Omental fat pad (tissue), 4 donors: ENCODE results near the gene CETN1. TPM values are rescaled to one million over a fixed set of nuclear protein-coding genes. Genes with fewer than 3 reads are reported as not detected.

ENCODE experiments used
- ATAC-seq: fragments of 150-250 bp; one replicate; pipeline ENCODE4 v1.9.1; 2016; ENCODE audit warnings: mild to moderate bottlenecking, moderate library complexity; ENCODE audit not compliant: low FRiP score
- DNase-seq: peaks from one replicate; pipeline ENCODE4 v3.0.0-alpha.2; 2019; ENCODE audit warnings: low spot score
- total RNA-seq, 4 donors: library from RNA; depleted of rRNA; stranded (reverse); fragments of >200 nt; gene quantifications; one replicate each; pipeline ENCODE4 v1.1.0, GENCODE V29; 2016
- TF ChIP-seq, protein P1 (sequence below), 3 donors: fragments of 450-650 bp; IDR thresholded peaks; one replicate each; pipeline ENCODE4 v1.5.1; 2016 to 2017; ENCODE audit warnings: antibody characterized with exemption in 3 of 3, mild to moderate bottlenecking in 3 of 3, moderate library complexity in 2 of 3

Gene CETN1
- total RNA-seq, 4 donors from 2014 or later = not detected

DNA sequence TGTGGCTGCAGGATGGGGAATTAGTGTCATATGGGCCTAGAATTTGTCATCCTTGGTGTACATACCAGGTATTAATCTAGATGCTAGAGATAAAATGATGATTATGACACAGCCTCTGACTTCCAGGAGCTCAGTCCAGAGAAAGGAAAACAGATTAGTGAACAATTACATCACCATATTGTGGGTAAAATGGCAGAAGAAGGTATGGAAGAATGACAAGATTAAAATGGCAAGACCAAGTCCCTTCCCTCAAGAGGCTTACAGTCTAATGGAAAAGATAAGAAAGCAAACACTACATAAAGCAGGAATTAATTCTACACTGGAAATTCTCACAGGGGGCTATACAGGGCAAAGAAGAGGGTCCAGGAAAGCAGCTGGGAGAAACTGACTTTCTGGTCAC is 51.4 kb downstream of the CETN1 start:
- DNase-seq (no peak), ATAC-seq (no peak)
- TF ChIP-seq, protein P1, sequence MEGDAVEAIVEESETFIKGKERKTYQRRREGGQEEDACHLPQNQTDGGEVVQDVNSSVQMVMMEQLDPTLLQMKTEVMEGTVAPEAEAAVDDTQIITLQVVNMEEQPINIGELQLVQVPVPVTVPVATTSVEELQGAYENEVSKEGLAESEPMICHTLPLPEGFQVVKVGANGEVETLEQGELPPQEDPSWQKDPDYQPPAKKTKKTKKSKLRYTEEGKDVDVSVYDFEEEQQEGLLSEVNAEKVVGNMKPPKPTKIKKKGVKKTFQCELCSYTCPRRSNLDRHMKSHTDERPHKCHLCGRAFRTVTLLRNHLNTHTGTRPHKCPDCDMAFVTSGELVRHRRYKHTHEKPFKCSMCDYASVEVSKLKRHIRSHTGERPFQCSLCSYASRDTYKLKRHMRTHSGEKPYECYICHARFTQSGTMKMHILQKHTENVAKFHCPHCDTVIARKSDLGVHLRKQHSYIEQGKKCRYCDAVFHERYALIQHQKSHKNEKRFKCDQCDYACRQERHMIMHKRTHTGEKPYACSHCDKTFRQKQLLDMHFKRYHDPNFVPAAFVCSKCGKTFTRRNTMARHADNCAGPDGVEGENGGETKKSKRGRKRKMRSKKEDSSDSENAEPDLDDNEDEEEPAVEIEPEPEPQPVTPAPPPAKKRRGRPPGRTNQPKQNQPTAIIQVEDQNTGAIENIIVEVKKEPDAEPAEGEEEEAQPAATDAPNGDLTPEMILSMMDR (IDR thresholded peaks at IDR 0.05) = no peak

Other genes starting within 250 kb of the CETN1 start
- 10 to 100 TPM; 25.3 to 54.8 (median 42.7) TPM for gene COLEC12, start 79.7 kb upstream of the CETN1 start, total RNA-seq
- 1 to 10 TPM in 2 of 4 donors, under 1 TPM in 1, not detected in 1; 0.25 to 4.1 (median 3.4) TPM for gene CLUL1, start 16.6 kb downstream of the CETN1 start, total RNA-seq
- gene TYMS, start 77.3 kb downstream of the CETN1 start, total RNA-seq = 1 to 10 TPM in 1 of 4 donors, under 1 TPM in 2, not detected in 1; 0.50 to 6.4 (median 0.65) TPM
- gene ENOSF1, start 132.2 kb downstream of the CETN1 start, total RNA-seq = 100 to 1,000 TPM in 1 of 4 donors, 10 to 100 TPM in 3; 31.7 to 104 (median 45.2) TPM
- gene YES1, start 231.9 kb downstream of the CETN1 start, total RNA-seq = 100 to 1,000 TPM in 2 of 4 donors, 10 to 100 TPM in 2; 75.2 to 149 (median 108) TPM